Loucy (cell line): ENCODE data around the gene SEPSECS.
A peak's percentile ranks its signal among the peaks of the same experiment; 100 is the strongest.

Experiments used
- H2AFZ ChIP-seq: fragments of 200-600 bp; sonication (generic); 2 replicates; pipeline ENCODE4 v1.6.0; 2016; ENCODE audit warnings: antibody characterized with exemption, mild to moderate bottlenecking, low read length, moderate library complexity
- H3F3A ChIP-seq: fragments of 200-600 bp; 2 replicates; pipeline ENCODE4 v1.6.0; 2016; ENCODE audit warnings: antibody characterized with exemption, low read depth, mild to moderate bottlenecking
- H3K27me3 ChIP-seq: fragments of 200-600 bp; sonication (generic); 2 replicates; pipeline ENCODE4 v1.6.1; 2014; ENCODE audit warnings: low read length, mild to moderate bottlenecking; ENCODE audit not compliant: insufficient read depth, poor library complexity, severe bottlenecking
- H3K36me3 ChIP-seq: fragments of 200-600 bp; sonication (generic); 2 replicates; pipeline ENCODE4 v1.6.1; 2016; ENCODE audit warnings: low read length; ENCODE audit not compliant: insufficient read depth
- H3K4me1 ChIP-seq: fragments of 200-600 bp; sonication (generic); 2 replicates; pipeline ENCODE4 v1.5.1; 2014; ENCODE audit warnings: low read length, mild to moderate bottlenecking; ENCODE audit not compliant: insufficient read depth, poor library complexity, severe bottlenecking
- H3K4me2 ChIP-seq: fragments of 200-600 bp; sonication (generic); 2 replicates; pipeline ENCODE4 v1.6.0; 2014; ENCODE audit warnings: antibody characterized with exemption, low read length, low read depth, mild to moderate bottlenecking; ENCODE audit not compliant: poor library complexity, severe bottlenecking
- H3K4me3 ChIP-seq: fragments of 200-600 bp; sonication (generic); 2 replicates; pipeline ENCODE4 v1.5.1; 2014; ENCODE audit warnings: low read length, mild to moderate bottlenecking, mixed read lengths; ENCODE audit not compliant: poor library complexity, severe bottlenecking
- H3K79me2 ChIP-seq: fragments of 200-600 bp; sonication (generic); 2 replicates; pipeline ENCODE4 v1.6.1; 2014; ENCODE audit warnings: low read length; ENCODE audit not compliant: insufficient read depth
- H3K9ac ChIP-seq: fragments of 200-600 bp; sonication (generic); 2 replicates; pipeline ENCODE4 v1.6.0; 2014; ENCODE audit warnings: mild to moderate bottlenecking, low read depth, low read length, moderate library complexity; ENCODE audit not compliant: poor library complexity, severe bottlenecking
- H3K9me2 ChIP-seq: fragments of 200-600 bp; sonication (generic); replicated peaks from 2 replicates; pipeline ENCODE4 v1.6.1; 2016; ENCODE audit warnings: low read depth, low read length, mixed read lengths
- H3K9me3 ChIP-seq: fragments of 200-600 bp; sonication (generic); 2 replicates; pipeline ENCODE4 v1.6.1; 2014; ENCODE audit warnings: mild to moderate bottlenecking, antibody characterized with exemption, low read length, low read depth; ENCODE audit not compliant: insufficient read depth
- H4K20me1 ChIP-seq: fragments of 200-600 bp; sonication (generic); 2 replicates; pipeline ENCODE4 v1.6.0; 2014; ENCODE audit warnings: antibody characterized with exemption, low read length, mild to moderate bottlenecking; ENCODE audit not compliant: insufficient read depth, poor library complexity, severe bottlenecking
- EZH2phosphoT487 ChIP-seq: fragments of 200-600 bp; IDR thresholded peaks from 2 replicates; pipeline ENCODE4 v1.6.1; 2018; ENCODE audit warnings: antibody characterized with exemption, mild to moderate bottlenecking, moderate library complexity, borderline replicate concordance
- TF ChIP-seq, protein P1 (sequence below): fragments of 200-600 bp; sonication (generic); conservative IDR thresholded peaks from 2 replicates; pipeline ENCODE4 v1.5.1; 2014; ENCODE audit warnings: mild to moderate bottlenecking, antibody characterized with exemption, low read length

Gene SEPSECS

DNA sequence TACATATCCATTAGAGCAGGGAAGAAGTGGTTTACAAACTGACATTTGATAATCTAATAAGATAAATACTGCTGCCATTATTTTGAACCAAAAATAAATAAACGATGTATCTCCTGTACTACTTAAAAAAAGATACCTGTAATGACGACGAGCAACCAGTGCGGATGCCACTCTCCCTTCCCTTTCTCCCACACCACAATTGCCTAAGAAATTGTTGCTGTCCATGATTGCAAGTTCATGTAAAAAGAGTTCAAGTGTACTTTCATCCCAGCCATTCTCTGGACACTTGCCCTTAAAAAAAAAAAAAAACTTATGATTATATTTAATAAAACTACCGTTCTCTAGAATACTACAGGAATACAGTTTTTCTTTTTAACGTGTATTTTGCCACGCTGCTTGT is 1.4 kb downstream of the SEPSECS start:
- H4K20me1 ChIP-seq = no peaks in the 10 kb centered on the region
- H3K9me3 ChIP-seq = no peaks in the 10 kb centered on the region
- H3K9me2 ChIP-seq = no peaks in the 10 kb centered on the region
- peaks cover 42% of the 10 kb centered on the region for H3K4me1 ChIP-seq
- H3K79me2 ChIP-seq = peaks cover 47% of the 10 kb centered on the region
- no peaks in the 10 kb centered on the region for H3K36me3 ChIP-seq
- peak overlapping the region; percentile 84 for H3K9ac ChIP-seq
- TF ChIP-seq EZH2phosphoT487 = no peak
- TF ChIP-seq, protein P1, sequence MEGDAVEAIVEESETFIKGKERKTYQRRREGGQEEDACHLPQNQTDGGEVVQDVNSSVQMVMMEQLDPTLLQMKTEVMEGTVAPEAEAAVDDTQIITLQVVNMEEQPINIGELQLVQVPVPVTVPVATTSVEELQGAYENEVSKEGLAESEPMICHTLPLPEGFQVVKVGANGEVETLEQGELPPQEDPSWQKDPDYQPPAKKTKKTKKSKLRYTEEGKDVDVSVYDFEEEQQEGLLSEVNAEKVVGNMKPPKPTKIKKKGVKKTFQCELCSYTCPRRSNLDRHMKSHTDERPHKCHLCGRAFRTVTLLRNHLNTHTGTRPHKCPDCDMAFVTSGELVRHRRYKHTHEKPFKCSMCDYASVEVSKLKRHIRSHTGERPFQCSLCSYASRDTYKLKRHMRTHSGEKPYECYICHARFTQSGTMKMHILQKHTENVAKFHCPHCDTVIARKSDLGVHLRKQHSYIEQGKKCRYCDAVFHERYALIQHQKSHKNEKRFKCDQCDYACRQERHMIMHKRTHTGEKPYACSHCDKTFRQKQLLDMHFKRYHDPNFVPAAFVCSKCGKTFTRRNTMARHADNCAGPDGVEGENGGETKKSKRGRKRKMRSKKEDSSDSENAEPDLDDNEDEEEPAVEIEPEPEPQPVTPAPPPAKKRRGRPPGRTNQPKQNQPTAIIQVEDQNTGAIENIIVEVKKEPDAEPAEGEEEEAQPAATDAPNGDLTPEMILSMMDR = no peak
- peak overlapping the region; percentile 93 for H3K4me2 ChIP-seq
- H2AFZ ChIP-seq = no peak overlapping the region
- no peaks in the 10 kb centered on the region for H3K27me3 ChIP-seq
- no peaks in the 10 kb centered on the region for H3F3A ChIP-seq
- H3K4me3 ChIP-seq = peak overlapping the region; percentile 92

DNA sequence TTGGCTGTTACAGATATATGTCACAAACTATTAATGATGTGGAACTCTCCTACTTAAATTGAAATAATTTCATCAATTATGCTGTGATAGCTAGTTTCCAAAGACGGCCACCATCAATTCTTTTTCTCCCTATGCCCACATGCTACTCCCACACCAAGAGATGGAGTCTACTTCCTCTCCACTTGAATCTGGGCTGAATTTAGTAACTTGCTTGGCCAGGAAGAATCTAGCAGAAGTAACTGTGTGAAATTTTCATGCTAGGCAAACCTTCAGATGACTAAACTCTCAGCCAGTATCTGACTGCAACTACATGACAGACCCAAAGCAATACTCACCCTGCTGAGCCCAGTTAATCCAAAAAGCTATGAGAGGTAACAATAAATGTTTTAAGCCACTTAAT is 3.2 kb downstream of the SEPSECS start:
- Histone ChIP-seq H3K4me2 (no peak overlapping the region), H3K27me3 (no peaks in the 10 kb centered on the region), H3K36me3 (no peaks in the 10 kb centered on the region), H3K4me1 (peaks cover 35% of the 10 kb centered on the region), H3F3A (no peaks in the 10 kb centered on the region), H3K9me3 (no peaks in the 10 kb centered on the region), H2AFZ (no peak overlapping the region), H3K79me2 (peaks cover 32% of the 10 kb centered on the region), H3K9me2 (no peaks in the 10 kb centered on the region), H3K9ac (no peak overlapping the region), H4K20me1 (no peaks in the 10 kb centered on the region), H3K4me3 (no peak overlapping the region)
- no peak for TF ChIP-seq EZH2phosphoT487
- TF ChIP-seq, protein P1 = no peak

DNA sequence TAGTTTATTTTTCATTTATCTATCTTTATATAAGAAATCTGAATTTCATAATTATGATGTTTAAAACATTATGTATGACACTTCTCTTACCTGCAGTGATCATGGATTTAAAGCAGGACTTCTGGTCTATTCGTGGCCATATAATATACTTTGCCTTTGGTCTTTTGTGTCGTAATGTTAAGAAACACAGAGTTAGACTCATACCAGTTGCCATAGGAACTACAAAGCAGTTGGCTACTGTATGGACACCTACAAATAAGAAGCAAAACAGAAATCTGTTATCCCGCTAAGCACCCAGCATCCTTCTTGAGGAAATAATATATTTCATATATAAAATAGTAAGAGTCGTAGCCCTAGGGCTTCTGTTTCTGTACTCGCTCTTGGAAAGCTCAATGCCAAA is 4.3 kb downstream of the SEPSECS start:
- H3K4me3 ChIP-seq = no peak overlapping the region
- H3F3A ChIP-seq = no peaks in the 10 kb centered on the region
- no peaks in the 10 kb centered on the region for H3K27me3 ChIP-seq
- no peak overlapping the region for H3K9ac ChIP-seq
- H3K36me3 ChIP-seq = peaks cover 1% of the 10 kb centered on the region
- H3K79me2 ChIP-seq = peaks cover 21% of the 10 kb centered on the region
- no peaks in the 10 kb centered on the region for H4K20me1 ChIP-seq
- TF ChIP-seq, protein P1 = no peak
- TF ChIP-seq EZH2phosphoT487 = no peak
- no peaks in the 10 kb centered on the region for H3K9me2 ChIP-seq
- peaks cover 27% of the 10 kb centered on the region for H3K4me1 ChIP-seq
- no peak overlapping the region for H2AFZ ChIP-seq
- no peak overlapping the region for H3K4me2 ChIP-seq
- no peaks in the 10 kb centered on the region for H3K9me3 ChIP-seq
